HG02642 (cell line): ENCODE data around the gene COL28A1.
"Not testable (repeated sequence)": the region's sequence is repeated elsewhere in the genome, so short reads cannot be mapped to it uniquely, and the experiment has no call there.

ENCODE experiments used
- ATAC-seq: cut with Tn5 transposase; IDR thresholded peaks from one replicate; pipeline ENCODE4 v1.9.1; 2021; ENCODE audit warnings: mild to moderate bottlenecking; ENCODE audit not compliant: unreplicated experiment, poor library complexity

Gene COL28A1

DNA sequence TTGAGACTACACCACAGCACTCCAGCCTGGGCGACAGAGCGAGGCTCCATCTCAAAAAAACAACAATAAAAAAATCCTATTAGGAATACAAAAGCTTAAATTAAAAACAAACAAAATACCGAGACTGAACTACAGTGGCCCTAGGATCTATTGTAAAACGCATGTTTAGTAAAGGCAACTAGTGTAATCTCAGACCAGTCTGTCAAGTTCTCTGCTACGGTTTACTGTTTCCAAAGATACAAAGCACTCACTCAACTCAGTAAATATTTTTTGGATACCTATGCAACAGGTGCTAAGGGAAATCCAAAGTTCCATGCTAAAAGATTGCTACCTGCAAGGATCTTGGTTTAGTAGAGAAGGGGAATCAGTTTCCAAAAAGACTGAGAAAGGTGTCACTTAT lies 27.6 kb upstream of the COL28A1 start:
- ATAC-seq, result no peak

DNA sequence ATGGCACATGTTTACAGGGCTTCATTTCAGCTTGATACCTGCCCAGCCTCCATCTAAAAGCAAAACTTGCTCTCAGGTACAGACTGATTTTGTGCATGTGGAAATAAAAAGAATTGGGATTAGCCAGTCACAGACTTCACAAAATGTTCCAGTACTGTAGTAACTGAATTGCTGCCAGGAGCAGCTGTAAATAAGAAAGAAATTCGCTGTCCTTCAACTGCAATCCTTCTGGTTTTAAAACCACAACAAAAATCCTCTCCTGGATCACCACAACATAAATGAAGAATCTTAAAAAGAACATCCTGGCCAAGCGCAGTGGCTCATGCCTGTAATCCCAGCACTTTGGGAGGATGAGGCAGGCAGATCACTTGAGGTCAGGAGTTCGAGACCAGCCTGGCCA lies 27.1 kb upstream of the COL28A1 start:
- ATAC-seq, result no peak

DNA sequence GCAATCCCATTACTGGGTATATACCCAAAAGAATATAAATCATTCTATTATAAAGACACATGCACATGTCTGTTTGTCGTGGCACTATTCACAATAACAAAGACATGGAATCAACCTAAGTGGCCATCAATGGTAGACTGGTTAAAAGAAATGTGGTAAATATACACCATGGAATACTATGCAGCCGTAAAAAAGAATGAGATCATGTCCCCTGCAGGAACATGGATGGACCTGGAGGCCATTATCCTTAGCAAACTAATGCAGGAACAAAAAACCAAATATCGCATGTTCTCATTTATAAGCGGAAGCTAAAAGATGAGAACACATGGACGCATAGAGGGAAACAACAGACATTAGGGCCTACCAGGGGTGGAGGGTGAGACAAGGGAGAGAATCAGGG lies 25.9 kb upstream of the COL28A1 start:
- ATAC-seq, result not testable (repeated sequence)

DNA sequence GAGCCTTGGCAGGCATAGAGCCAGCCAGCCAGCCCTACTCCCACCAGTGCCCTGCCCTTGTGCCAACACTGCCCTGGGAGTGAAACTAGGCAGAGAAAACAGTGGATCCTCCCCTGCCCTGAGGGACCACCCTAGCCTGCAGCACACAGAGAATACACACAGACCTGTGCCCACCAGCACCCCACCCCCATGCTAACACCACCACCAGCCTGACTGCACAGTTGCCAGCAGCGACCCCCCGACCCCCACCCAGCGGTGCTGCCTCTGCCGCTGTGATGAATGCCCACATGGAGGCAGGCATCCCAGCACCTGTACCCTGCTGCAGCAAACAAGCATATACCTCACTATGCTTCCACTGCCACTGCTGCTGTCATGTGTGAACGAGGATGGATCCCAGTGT lies 21.6 kb upstream of the COL28A1 start:
- no peak for ATAC-seq

DNA sequence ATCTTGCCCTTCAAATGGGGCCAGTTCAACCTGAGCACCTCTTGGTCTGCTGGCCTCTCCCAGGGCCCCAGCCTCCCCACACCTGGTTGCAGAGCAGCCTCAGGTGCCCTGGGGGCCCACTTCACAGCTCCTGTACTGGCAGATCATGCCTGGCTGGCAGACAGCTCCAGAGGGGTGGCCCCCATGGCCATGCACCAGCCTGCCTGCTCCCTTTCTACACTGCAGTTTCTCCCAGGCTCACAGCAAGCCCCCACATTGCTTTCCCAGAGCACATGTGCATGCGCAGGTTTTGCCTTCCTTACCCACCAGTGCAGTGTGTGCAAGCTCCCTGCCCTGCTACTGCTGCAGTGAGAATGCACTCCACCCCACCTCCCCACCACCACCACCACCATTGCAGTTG lies 21.2 kb upstream of the COL28A1 start:
- ATAC-seq, result no peak

DNA sequence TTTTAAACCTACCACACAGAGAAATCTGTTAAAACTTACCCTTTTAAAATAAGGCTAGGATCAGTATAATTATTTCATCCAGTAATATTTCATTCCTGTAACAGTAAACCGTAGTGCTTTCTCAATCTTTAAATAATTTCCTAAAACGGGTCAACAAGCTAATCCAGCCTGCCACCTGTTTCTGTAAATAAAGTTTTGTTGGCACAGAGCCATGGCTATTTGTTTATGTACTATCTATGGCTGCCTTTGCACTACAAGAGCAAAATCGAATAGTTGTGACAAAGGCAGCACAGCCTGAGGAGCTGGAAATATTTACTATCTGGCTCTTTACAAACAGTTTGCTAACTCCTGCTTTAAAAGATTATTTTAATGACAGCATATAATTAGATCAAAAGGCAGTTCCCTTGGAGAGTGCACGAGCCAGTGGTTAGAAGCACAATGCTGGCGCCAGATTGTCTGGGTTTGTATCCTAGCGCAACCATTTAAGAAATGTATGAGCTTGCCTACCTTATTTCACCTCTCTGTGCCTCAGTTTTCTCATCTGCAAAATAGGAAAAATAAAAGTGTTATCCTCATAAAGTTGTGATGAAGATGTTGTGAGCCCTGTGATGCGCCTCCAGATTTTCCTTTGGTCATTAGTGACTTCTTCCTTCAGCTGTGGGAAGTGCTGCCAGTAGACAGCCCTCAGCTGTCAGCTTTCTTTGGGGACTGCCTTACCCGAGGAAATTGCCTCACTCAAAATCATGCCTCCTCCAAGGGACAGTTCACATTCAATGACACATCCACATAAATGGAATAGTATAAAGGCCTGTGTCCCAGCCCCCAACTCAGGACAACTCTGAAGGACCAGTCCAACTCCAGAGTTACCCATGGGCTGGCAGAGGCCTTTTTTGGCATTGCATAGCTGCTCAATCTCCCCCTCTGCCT lies 19.2 kb upstream of the COL28A1 start:
- no peak for ATAC-seq

DNA sequence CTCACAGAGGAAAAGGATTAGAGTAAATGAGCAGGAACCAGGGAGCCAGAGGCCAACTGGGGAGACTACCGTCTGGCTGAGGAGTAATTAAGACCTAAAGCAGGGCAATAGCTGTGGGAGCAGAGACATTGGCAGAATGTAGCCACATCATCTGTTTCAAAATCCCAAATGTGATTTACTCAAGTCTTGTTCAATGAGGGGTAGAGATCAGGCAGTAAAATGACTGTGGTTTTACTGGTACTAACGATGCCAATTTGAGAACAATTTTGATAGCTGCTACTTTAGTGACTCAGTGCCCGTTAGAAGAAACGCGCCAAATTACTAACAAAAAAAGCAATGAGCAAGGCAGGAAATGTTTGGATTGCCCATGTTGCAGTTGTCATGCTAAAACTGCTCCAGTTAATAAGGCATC lies 18.4 kb upstream of the COL28A1 start:
- no peak for ATAC-seq

DNA sequence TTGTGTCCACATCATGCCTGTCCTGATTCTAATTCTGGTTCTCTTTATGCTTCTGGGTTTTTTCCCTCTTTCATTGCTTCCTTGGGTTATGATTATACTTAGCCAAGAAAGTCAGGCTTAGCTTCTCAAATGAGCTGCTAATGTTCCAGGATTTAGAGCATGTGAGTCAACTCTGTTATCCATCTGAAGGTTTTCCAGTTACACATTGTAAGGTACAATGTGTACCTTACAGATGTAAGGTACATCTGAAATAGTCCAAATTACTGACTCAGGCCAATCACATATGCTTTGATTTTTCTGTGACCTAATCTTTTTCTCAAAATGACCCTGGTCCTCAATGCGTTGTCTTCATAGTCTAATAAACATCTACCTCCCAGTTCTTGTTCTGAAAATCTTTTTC lies 17.7 kb upstream of the COL28A1 start:
- ATAC-seq, result no peak

DNA sequence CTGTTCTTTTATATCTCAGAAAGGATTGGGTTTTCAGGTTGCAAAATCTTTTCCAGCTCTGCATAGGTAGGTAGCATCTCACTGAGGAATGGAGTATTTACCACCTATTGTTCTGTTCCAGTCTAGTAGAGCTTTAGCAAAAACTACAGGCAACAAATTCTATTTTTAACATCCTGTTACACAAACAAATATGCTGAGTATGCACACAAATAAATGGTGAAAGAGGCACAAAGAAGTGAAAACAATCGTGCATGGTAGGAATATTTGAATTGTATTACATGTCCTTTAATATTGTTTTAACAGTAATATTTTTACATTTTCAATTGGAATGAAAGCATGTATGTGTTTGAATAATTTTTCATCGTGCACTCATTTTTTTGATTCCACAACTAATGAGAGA lies 16.5 kb upstream of the COL28A1 start:
- no peak for ATAC-seq

DNA sequence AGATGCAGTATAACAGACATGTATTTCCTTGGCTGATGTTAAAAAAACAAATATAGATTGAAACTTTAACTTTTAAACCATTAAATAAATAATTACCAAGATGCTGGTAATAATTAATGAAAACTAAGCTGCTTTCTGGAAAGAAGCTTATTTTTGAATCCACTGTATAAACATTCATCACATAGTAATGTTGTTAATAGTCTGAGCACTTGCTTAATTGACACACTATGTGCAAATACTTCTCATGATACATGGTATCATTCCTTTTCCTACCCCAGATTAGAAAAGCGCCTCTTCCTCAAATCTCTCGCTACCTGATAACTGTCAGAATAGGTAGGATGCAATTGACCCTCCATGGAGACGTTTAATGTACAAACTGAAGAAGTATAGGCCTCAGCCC lies 15.0 kb upstream of the COL28A1 start:
- ATAC-seq, result no peak

DNA sequence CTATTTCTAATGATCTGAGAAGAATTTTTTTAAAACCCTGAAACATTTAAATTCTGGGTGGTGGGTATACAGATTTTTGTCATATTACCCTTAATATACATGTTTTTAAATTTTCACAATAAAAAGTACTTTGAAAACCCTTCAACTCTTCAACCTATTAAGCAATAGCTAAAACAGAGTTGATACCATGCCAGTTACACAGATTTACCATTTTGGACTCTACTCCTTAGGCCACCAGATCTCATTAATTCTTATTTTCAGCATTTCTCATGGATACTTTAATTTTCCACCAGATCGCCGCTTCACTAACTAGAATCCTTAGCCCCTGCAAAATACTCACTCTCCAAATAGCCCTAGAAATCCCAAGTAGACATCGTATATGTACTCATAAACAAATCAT lies 12.7 kb upstream of the COL28A1 start:
- ATAC-seq, result no peak

DNA sequence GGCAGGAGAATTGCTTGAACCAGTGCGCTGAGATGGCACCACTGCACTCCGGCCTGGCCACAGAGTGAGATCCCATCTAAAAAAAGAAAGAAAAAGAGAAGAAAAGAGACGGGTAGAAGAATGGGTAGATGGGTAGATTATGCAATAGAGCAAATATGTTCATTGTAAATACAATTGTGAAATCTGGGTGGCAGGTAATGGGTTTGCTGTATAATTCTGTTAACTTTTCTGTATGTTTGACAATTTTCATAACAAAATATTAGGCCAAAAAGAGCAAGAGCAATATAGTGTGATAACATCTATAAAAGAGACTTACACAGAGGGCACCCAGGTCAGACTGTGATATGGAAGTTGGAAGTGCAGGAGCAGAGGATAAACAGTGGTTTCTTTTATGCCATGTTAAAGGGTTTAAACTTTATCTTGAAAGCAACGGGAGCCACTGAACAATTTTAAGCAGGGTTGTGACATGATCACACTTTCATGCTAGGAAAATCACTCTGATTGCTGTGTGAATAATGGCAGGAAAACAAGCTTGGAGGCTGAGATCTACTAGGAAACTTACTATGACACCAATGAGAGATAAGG lies 6.7 kb upstream of the COL28A1 start:
- no peak for ATAC-seq

DNA sequence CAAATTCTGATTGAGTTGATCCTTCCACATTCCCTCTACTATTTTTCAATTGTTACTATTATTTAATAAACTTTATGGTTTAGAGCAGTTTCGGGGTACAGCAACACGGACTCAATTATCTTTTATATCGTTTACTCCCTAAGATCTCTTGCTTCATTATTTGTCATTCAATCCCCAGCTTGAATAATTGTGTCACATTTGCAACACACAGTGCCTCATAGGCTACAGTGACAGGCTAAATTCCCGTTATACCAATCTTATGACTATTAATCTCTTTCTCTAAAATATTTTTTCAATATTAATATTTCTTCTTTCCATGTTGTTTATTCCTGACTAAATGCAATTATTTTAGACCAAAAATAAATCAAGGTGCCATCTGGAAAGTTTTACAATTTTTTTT lies 4.0 kb upstream of the COL28A1 start:
- no peak for ATAC-seq

DNA sequence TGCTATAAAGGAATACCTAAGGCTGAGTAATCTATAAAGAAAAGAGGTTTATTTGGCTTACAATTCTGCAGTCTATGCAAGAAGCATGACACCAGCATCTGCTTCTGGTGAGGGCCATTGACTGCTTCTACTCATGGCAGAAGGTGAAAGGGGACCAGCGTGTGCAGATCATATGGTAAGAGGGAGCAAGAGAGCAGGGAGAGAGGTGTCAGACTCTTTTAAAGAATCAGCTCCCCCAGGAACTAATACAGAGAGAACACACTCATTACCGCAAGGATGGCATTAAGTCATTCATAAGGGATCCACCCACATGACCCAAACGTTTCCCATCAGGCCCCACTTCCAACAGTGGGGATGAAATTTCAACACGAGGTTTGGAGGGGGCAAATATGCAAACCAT lies 3.5 kb upstream of the COL28A1 start:
- ATAC-seq, result no peak

DNA sequence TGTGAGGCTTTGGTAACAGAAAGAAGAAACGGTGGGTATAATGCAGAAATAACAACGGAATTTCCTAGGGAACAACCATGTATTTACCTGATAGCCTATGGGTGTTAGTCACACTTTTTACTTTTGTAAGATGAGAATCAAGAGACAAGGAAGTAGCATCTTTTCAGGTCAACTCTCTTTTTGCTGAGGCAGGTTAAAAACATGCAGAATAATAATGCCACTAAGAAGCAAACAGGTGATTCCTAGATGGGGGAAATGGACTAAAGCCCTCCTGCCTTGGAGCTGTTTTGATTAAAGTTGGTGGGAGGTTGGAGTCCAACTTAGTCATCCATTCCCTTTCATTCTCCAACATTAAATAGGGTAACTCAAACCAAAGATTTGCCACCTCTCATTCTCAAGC lies 2.0 kb upstream of the COL28A1 start:
- ATAC-seq, result no peak

DNA sequence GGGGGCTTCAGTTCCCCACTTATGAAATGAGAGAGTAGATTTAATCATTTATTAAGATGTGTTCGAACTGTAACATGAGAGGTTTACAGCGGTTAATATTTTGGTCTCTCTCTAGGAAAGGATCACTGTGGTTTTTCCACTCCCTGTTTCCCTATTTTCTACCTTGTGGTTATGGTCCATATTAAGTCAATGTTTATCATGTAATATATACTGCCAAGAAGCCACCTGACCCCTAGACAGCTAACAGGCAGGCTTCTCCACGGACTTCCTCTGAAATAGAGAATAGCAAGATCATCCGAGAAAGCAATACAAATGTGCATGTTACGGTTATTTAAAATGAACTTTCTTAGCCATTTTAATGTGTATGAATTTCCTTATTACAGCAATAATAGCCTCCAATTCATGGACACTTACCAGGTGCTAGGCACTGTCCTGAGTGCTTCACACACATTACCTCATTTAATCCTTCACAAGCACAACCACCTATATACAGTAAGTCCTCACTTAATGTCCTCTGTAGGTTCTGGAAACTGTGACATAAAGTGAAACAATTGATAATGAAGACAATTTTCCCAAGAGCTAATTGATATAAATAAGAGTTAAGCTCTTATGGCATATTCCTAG lies 835 bp upstream of the COL28A1 start:
- no peak for ATAC-seq

DNA sequence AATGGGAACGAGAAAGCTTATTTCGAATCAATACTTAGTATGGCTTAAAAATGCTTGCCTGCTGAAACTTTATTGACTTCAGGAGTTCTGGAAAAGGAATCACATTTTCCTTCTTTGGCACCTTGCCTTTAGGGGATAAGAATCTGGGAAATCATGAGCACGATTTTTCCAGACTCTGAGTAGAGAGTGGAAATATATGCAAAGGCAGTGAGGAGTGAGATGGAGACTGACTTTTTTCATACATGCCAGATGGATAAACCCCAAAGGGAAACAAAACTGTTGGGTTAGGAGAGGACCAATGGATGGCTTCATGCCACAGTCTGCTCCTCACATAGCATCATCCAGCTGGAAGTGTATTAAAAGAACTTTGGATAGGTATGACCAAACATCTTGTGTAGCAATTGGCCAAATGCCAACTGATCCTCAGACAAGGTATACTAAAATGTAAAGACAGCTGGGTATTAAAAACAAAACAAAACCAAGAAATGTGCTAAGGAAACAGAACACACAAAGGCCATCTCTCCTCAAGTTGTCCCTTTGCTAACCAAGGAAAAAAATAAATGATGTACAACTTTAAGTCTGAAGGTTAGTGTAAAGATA lies 1.7 kb downstream of the COL28A1 start:
- no peak for ATAC-seq

DNA sequence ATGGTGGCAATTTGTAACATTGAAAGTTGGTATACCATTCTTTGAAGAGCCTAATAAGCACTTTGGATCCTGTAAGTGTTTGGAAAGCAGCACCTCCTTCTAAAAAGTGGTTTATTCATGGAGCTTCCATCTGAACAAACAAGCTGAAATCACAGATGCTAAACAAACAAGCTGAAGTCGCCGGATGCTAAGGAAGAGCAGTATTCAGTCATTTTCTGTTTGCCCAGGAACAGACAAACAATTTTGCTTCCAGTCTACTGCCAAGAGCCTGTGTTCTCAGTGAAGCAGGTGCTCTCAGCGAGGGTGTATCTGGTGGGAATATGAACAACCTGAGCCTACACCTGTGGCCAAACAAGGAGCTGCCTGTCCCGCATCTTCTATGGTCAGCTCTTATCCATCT lies 6.3 kb downstream of the COL28A1 start:
- ATAC-seq, result no peak

DNA sequence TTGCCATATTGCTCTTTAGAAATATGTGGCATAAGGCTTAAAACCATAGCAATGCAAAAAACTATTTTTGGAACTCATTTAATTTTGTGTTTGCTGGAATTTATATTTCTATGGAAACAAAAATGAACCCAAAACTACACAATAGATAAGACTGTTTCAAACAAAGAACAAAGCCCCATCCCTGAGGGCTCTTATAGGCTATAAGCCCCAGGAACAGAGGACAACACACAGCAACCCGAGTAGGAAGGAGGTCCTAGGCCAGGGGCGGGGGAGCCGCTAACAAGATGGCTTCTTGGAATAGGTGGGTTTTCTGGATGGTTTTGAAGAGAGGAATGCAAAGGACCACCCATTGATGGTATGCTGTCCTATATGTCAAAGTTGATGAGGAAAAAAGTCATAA lies 8.6 kb downstream of the COL28A1 start:
- no peak for ATAC-seq

DNA sequence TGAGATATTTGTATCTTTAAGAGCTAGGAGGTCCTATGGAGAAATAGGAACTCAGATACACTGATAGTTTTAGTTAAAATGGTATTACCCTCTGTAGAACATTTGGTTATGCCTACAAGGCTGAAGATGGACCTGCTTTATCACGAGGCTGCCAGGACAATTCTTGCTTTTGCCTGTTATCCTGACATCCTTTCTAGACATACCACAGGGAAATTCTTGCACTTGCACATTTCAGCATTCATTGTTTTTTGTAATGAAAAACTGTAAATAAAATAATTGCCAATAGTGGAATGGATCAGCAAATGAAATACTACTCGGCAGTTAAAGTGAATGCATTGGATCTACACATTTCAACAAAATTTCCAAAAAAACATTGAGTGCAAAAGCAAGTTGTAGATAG lies 9.7 kb downstream of the COL28A1 start:
- no peak for ATAC-seq

DNA sequence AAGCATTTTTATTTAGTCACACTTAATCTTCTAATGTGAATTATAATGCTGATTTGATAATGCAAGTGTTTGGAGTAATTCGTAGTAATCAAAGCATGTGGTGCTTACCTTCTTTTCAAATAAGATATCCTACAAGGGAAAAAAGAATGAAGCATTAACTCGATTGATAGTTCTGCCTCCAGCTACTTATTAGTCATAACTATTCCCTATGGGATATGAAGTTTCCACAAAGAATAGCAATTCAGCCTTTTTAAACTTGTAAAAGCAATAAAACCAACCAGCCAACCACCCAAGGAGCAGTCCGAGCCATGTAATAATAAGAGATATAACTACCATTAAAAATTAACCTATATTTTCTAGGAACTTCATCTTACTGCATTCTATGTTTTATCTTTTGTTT lies 11.6 kb downstream of the COL28A1 start:
- ATAC-seq, result no peak
